GM12878 (cell line): ENCODE data around the gene AP5Z1. TPM values are rescaled to one million over a fixed set of nuclear protein-coding genes. Genes with fewer than 3 reads are reported as not detected.

Experiments
- ATAC-seq: fragments of 200-7000 bp; cut with Tn5 transposase; 3 replicates; pipeline ENCODE4 v1.9.1; 2020; ENCODE audit warnings: mild to moderate bottlenecking, moderate library complexity
- BruUV-seq: library from RNA; stranded (reverse); fragments of 400-500 nt; replicated peaks from 2 replicates; lab custom pipeline; 2021; lab: Mats Ljungman, UMichigan
- CTCF ChIA-PET: fragments of 300-600 bp; sonication (Branson Sonifier 250); formaldehyde crosslinking; extraction: SDS; loops from one replicate; lab custom pipeline; 2021; ENCODE audit warnings: inconsistent platforms; lab: Yijun Ruan, JAX
- POLR2A ChIA-PET: fragments of 350-600 bp; formaldehyde crosslinking; extraction: SDS; loops from one replicate; lab custom pipeline; 2021; ENCODE audit warnings: inconsistent platforms; lab: Charles Lee
- RAD21 ChIA-PET: fragments of 300-600 bp; sonication (Branson Sonifier 250); formaldehyde crosslinking; loops from one replicate; lab custom pipeline; 2023; ENCODE audit warnings: antibody characterized with exemption; ENCODE audit not compliant: unreplicated experiment; lab: Charles Lee
- SMC1A ChIA-PET: fragments of 300-600 bp; sonication (Branson Sonifier 250); formaldehyde crosslinking; loops from one replicate; lab custom pipeline; 2023; ENCODE audit not compliant: unreplicated experiment, uncharacterized antibody; lab: Charles Lee
- DNase-seq: peaks from one replicate; pipeline ENCODE4 v3.0.0-alpha.2; 2011; ENCODE audit warnings: low read depth, low spot score
- FAIRE-seq: peaks from 3 replicates; lab custom pipeline; 2011; peaks lifted over from hg19 to GRCh38; lab: Jason Lieb, UNC
- H2AFZ ChIP-seq: 2 replicates; pipeline ENCODE4 v1.6.0; 2011; ENCODE audit warnings: low read depth, low read length, control low read depth; ENCODE audit not compliant: control insufficient read depth
- H3K27ac ChIP-seq: 2 replicates; pipeline ENCODE4 v1.5.1; 2011; ENCODE audit warnings: control low read depth; ENCODE audit not compliant: control insufficient read depth, insufficient read depth
- H3K27me3 ChIP-seq, 2 experiments: replicated peaks in 1 of 2; 2 replicates each; pipeline versions ENCODE4 v1.6.0 to v1.6.1; 2011; ENCODE audit warnings: low read length in 1 of 2; ENCODE audit not compliant: control insufficient read depth in 2 of 2, insufficient read depth in 2 of 2
- H3K36me3 ChIP-seq, 2 experiments: 2 replicates each; pipeline ENCODE4 v1.5.1; 2011; ENCODE audit warnings: low read length in 1 of 2; ENCODE audit not compliant: control insufficient read depth in 2 of 2, insufficient read depth in 2 of 2
- H3K4me1 ChIP-seq: 2 replicates; pipeline ENCODE4 v1.6.1; 2011; ENCODE audit warnings: mild to moderate bottlenecking, low read length, moderate library complexity, mixed read lengths; ENCODE audit not compliant: control insufficient read depth, insufficient read depth
- H3K4me2 ChIP-seq: 2 replicates; pipeline ENCODE4 v1.6.0; 2011; ENCODE audit warnings: control low read depth; ENCODE audit not compliant: control insufficient read depth, insufficient read depth
- H3K4me3 ChIP-seq: fragments of 200-600 bp; sonication (generic); 2 replicates; pipeline ENCODE4 v1.5.1; 2016
- H3K79me2 ChIP-seq: 2 replicates; pipeline ENCODE4 v1.6.0; 2011; ENCODE audit warnings: low read length; ENCODE audit not compliant: control insufficient read depth, insufficient read depth
- H3K9ac ChIP-seq: 2 replicates; pipeline ENCODE4 v1.8.0; 2011; ENCODE audit warnings: low read length, control low read depth, mixed read lengths; ENCODE audit not compliant: control insufficient read depth, insufficient read depth
- H3K9me3 ChIP-seq: replicated peaks from 3 replicates; pipeline ENCODE4 v1.5.1; 2011; ENCODE audit warnings: mild to moderate bottlenecking, low read length; ENCODE audit not compliant: control insufficient read depth, insufficient read depth
- H4K20me1 ChIP-seq: 2 replicates; pipeline ENCODE4 v1.6.0; 2011; ENCODE audit not compliant: control insufficient read depth, insufficient read depth
- ATF2 ChIP-seq: IDR thresholded peaks from 2 replicates; pipeline ENCODE4 v1.6.1; 2012; ENCODE audit warnings: low read length, inconsistent platforms
- CBFB ChIP-seq: IDR thresholded peaks from 2 replicates; pipeline ENCODE4 v1.6.1; 2016; ENCODE audit warnings: antibody characterized with exemption, low read depth
- NR2C1 ChIP-seq: fragments of 450-650 bp; IDR thresholded peaks from 2 replicates; pipeline ENCODE4 v1.6.1; 2017; ENCODE audit warnings: antibody characterized with exemption, mild to moderate bottlenecking, moderate library complexity
- POLR2A ChIP-seq: IDR thresholded peaks from 2 replicates; pipeline ENCODE4 v1.6.1; 2011; ENCODE audit warnings: low read depth, mild to moderate bottlenecking, low read length
- ZBED1 ChIP-seq: IDR thresholded peaks from 2 replicates; pipeline ENCODE4 v1.6.1; 2016; ENCODE audit warnings: borderline replicate concordance
- WGBS: methylation state at CpG from one replicate; pipeline ENCODE4 v1.1.6; 2016; ENCODE audit warnings: low lambda C conversion rate; ENCODE audit not compliant: insufficient replicate concordance, insufficient coverage; ENCODE audit errors: missing lambda C conversion rate; 5-methylcytosine and 5-hydroxymethylcytosine counted together
- in situ Hi-C: fragments of 300-500 bp; cut with MboI; formaldehyde crosslinking; loops from 9 replicates; pipeline ENCODE4 v1.14.3; 2018; ENCODE audit warnings: mixed read lengths
- intact Hi-C: fragments of 100-400 bp; cut with micrococcal nuclease; formaldehyde crosslinking; loops from one replicate; pipeline ENCODE4 v1.14.2; 2022; ENCODE audit not compliant: unreplicated experiment
- polyA plus RNA-seq, 11 experiments: library from polyadenylated mRNA; depleted of rRNA in 4 of 11; unstranded in 6 of 11; stranded (reverse) in 5 of 11; fragments of >200 nt; fragmentation: Nextera tagmentation in 4 of 11; fragmentation: Illumina TruSeq in 1 of 11; extraction: Ambion mirVana in 4 of 11; extraction: Trizol in 1 of 11; gene quantifications; 1 replicate in 1 of 11; 2 replicates in 10 of 11; pipeline versions ENCODE4 v1.2.1 to v1.2.3, GENCODE V29; 2011 to 2016; ENCODE audit warnings: inconsistent platforms in 2 of 11, missing spikeins in 2 of 11, low read depth in 1 of 11
- total RNA-seq, 4 experiments: library from RNA; depleted of rRNA in 3 of 4; stranded (reverse); fragments of >200 nt in 3 of 4; fragmentation: Illumina TruSeq in 1 of 4; extraction: Trizol in 1 of 4; gene quantifications; 2 replicates each; pipeline versions ENCODE4 v1.2.1 to v1.2.3, GENCODE V29; 2013 to 2021

AP5Z1 gene
- total and polyA plus RNA-seq, 10 of the 15 experiments (the other 5 are each of a cell fraction or from before 2014, with no cell fraction given): 0.37 to 43.4 (median 19.4) TPM

- no peak overlapping the region for H3K9ac ChIP-seq
- ChIA-PET SMC1A (no interaction called here), CTCF (no interaction called here)
- no peaks in the 10 kb centered on the region for H3K79me2 ChIP-seq
- intact Hi-C loops: no loop called here
- H3K4me1 ChIP-seq: no peaks in the 10 kb centered on the region
- FAIRE-seq: no peak
- TF ChIP-seq ATF2 (no peak), POLR2A (peak; percentile 20; the same call in 1 of the 2 replicates)
- TF ChIP-seq, all 136 proteins: peak for 1
- H3K9me3 ChIP-seq: no peaks in the 10 kb centered on the region
- H4K20me1 ChIP-seq: no peaks in the 10 kb centered on the region
- no TSS peak for BruUV-seq
- H3K36me3 ChIP-seq: peaks cover 1 to 3% of the 10 kb centered on the region in 2 experiments; a peak in 1 of 4 replicates
- POLR2A ChIA-PET: no interaction called here
- in situ Hi-C loops: no loop called here
- no peak overlapping the region for H3K4me2 ChIP-seq
- H2AFZ ChIP-seq: no peak overlapping the region
- no peak for ATAC-seq
- H3K27ac ChIP-seq: no peak overlapping the region
- WGBS: 96% methylated on average over 27 of the region's 27 CpGs
- H3K4me3 ChIP-seq: no peak overlapping the region
- no peaks in the 10 kb centered on the region for H3K27me3 ChIP-seq
- RAD21 ChIA-PET: no interaction called here
- no peak for DNase-seq
Observed at GRCh38 chr7:4768597-4769569, 6.5 kb upstream of the AP5Z1 start.

- Histone ChIP-seq H2AFZ (no peak overlapping the region), H3K4me2 (no peak overlapping the region), H3K9ac (no peak overlapping the region), H3K4me3 (no peak overlapping the region), H4K20me1 (no peaks in the 10 kb centered on the region)
- ChIA-PET SMC1A (no interaction called here), CTCF (no interaction called here), RAD21 (no interaction called here), POLR2A (no interaction called here)
- in situ Hi-C loops: no loop called here
- FAIRE-seq (no peak), ATAC-seq (no peak)
- no peak for TF ChIP-seq ZBED1
- no peak for TF ChIP-seq CBFB
- TF ChIP-seq NR2C1: no peak
- TF ChIP-seq, all 136 proteins: peak for 0
- Histone ChIP-seq H3K27me3 (no peaks in the 10 kb centered on the region), H3K79me2 (peaks cover 6% of the 10 kb centered on the region), H3K27ac (no peak overlapping the region), H3K4me1 (peaks cover 6% of the 10 kb centered on the region; the same call in 1 of the 2 replicates), H3K9me3 (no peaks in the 10 kb centered on the region), H3K36me3 (0 out of 4 replicates have a peak, but pooled peaks cover 0 to 3% of the 10 kb centered on the region in 2 experiments)
- no peak for DNase-seq
- intact Hi-C loops: no loop called here
- BruUV-seq: TSS peak; percentile 59
- WGBS: 29% methylated on average over 7 of the region's 7 CpGs
Observed at GRCh38 chr7:4769761-4770160, 5.7 kb upstream of the AP5Z1 start.
